Measurements from ENCODE around the gene PPIL6.

PPIL6 gene

GRCh38 chr6:109360791-109361190 is 79.6 kb downstream of the PPIL6 start:
- DNase-seq, result no peak

- no peak for DNase-seq
Measured at GRCh38 chr6:109360281-109360680, 80.1 kb downstream of the PPIL6 start.

- no peak for DNase-seq
Measured at GRCh38 chr6:109359248-109359647, 81.2 kb downstream of the PPIL6 start.

GRCh38 chr6:109358204-109358603 is 82.2 kb downstream of the PPIL6 start:
- no peak for DNase-seq

- no peak for DNase-seq
Measured at GRCh38 chr6:109356237-109356636, 84.2 kb downstream of the PPIL6 start.

- DNase-seq, result peak; percentile 7
Measured at GRCh38 chr6:109351231-109352130, 88.9 kb downstream of the PPIL6 start.

- DNase-seq, result peak; percentile 34
Measured at GRCh38 chr6:109349419-109349987, 90.9 kb downstream of the PPIL6 start.

GRCh38 chr6:109348226-109348625 is 92.2 kb downstream of the PPIL6 start:
- DNase-seq, result no peak

GRCh38 chr6:109347779-109348178 is 92.6 kb downstream of the PPIL6 start:
- no peak for DNase-seq

GRCh38 chr6:109345986-109346385 is 94.4 kb downstream of the PPIL6 start:
- no peak for DNase-seq

- DNase-seq, result no peak
Measured at GRCh38 chr6:109344226-109344625, 96.2 kb downstream of the PPIL6 start.

- no peak for DNase-seq
Measured at GRCh38 chr6:109343518-109343917, 96.9 kb downstream of the PPIL6 start.

- no peak for DNase-seq
Measured at GRCh38 chr6:109342911-109343310, 97.5 kb downstream of the PPIL6 start.

GRCh38 chr6:109342506-109342905 is 97.9 kb downstream of the PPIL6 start:
- DNase-seq, result peak; percentile 2

- no peak for DNase-seq
Measured at GRCh38 chr6:109340811-109341210, 99.6 kb downstream of the PPIL6 start.
